ENCODE data around the gene VPS26B.
"Not testable (repeated sequence)": the region's sequence is repeated elsewhere in the genome, so short reads cannot be mapped to it uniquely, and the experiment has no call there.

The VPS26B gene

GRCh38 chr11:134260983-134261382 lies 36.5 kb downstream of the VPS26B start:
- no peak for DNase-seq

DNA sequence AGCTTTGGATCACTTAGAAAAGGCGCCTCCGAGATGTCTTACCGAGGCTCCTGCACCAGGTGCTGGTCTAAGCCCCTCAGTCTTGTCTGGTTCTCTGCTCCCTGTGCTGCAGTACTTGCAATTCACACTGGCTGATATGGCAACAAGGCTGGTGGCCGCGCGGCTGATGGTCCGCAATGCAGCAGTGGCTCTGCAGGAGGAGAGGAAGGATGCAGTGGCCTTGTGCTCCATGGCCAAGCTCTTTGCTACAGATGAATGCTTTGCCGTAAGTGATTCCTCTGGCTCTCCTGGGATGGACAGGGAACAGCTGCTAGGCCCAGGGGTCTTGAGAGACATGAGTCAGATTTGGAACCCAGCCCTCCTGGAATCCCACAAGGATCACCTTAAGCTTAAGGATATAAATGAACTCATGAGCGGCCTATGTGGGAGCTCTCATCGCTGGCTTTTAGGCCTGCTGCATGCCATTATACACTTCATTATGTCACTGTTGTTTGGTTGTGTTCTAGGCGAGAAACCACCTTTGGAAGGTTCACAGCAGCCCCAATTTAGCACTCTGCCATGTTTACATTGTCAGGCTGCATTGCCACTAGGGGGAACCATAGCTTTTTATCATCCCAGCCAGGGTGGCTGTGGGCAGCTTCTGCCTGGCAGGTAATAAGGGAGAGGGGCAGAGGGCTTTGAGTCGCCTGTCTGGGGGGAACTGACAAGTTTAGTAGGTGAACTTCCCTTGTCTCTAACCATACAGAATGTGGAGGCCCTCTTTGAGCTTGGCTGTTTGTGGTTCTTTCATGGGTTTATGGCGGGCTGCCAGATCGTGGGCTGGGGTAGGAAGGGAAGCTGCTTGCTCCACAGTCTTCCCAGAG lies 37.4 kb downstream of the VPS26B start:
- DNase-seq = peak in 5 of 6 experiments; percentile 8 to 47 (median 13)

- DNase-seq = no peak
Measured at GRCh38 chr11:134264966-134265764, 40.7 kb downstream of the VPS26B start.

- DNase-seq = no peak
Measured at GRCh38 chr11:134266440-134266839, 42.0 kb downstream of the VPS26B start.

DNA sequence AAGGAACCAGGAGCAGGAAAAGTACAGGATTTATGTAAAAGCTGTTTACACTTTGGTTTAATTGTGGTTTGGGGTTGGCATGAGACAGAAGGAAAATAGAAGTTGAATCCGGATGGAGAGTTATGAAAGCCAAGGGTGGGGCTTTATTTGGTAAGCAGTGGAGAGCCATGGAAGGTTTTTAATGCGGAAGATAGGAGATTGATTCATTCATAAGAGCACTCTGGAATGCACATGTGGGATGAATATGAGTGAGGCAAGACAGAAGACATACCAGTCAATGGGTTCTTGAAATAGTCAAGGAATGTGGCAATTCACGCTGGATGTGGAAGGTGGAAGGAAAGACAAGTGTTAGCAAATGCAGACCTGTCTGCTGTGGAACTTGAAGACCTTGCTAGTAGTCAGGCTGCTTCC lies 42.4 kb downstream of the VPS26B start:
- no peak for DNase-seq

DNA sequence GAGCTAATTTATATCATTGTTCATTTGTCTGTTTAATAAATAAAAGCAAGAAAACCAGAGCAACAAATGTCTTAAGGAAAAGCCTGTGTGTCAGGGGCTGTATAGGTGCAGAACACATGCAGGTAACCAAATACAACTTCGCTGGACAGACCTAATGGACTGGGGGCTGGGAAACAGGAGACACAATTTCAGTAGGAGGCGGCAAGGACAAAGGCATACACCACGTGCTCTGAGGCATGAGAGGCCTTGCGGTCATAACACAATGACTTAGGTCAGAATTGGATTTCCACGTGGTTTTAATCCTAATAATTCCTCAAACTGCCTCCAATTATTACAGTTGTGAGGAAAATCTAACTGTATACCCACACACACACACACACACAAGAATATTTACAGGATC lies 43.0 kb downstream of the VPS26B start:
- DNase-seq = no peak

GRCh38 chr11:134267966-134268365 lies 43.5 kb downstream of the VPS26B start:
- DNase-seq = no peak

GRCh38 chr11:134270250-134270714 lies 45.8 kb downstream of the VPS26B start:
- DNase-seq = peak in 3 of 6 experiments; percentile 21 to 41 (median 35)

- no peak for DNase-seq
Measured at GRCh38 chr11:134271978-134272377, 47.5 kb downstream of the VPS26B start.

DNA sequence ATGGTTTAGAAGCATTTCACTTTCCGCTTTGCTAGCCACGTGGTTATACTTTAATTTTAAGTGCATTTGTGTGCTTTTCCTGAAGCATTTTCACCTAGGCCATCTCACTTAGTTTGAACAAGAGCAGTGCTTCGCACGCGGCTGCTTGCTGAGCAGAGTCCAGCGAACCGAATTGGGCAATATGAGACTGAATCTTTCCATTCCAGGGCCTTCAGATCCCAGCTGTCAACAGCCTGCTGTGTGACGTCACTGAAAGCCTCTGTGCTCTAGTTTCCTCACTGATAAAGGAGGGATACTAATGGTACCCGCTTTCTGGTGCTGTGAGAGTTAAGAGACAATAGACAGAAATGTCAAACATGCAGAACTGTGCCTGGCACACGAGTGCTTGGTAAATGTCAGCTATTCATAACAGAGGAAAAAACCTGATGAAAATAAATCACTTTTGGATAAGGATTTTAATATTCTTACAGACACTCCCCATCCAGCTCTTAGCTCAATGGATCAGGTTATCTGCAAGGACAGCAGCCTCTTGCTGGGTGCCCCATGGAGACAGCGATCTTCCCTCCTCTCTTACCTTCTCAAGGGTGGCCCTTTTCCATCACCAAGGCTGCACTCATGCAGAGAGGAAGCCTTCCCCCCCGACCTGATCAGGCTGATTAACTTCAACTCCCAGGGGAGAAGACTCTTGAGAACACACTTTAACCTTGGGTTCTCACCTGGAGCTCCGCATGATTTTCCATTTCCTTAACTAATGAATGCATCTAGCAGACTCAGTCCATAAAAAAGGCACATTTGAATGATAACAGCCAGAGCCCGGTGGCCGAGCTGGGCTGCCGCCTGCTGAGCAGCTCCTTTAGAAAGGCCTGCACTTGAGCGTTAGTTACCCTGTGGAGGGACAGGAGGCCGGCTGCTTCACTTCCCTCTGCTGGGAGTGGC lies 48.2 kb downstream of the VPS26B start:
- DNase-seq = no peak

DNA sequence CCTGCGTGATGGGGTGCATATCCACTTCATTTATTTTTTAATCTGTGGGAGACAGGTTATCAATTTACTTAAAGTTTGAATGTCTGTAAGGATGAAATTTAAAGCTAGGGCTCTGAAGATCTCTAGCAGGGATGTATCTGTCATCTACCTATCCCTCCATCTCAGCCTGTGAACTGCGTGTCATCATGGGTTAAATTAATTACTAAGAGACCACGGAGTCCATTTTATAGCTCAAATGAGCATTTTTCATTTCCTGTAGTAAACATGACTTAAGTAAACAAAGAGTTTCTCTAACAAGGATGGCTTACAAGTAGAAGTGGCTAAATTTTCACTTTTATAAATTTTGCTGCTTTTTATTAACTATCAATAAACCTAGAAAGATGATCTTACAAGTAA lies 48.8 kb downstream of the VPS26B start:
- no peak for DNase-seq

DNA sequence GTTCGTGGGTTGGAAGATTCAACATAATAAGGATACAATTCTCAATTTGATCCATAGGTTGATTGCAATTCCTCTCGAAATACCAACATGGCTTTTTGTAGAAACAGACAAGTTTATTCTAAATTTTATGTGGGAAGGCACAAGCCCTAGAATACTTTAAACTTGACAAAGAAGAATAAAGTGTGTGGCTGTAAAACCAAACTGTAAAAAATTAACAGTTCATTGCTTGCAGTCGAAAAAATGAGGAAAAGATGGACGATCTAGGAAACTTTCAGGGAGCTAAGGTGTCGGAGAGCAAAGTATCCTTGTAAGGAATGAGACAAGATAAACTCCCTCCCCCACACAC lies 50.7 kb downstream of the VPS26B start:
- no peak for DNase-seq

GRCh38 chr11:134275534-134276395 lies 51.3 kb downstream of the VPS26B start, which contains the start of gene GLB1L3:
GLB1L3 (plus strand) TSS chr11:134276379; CDS start chr11:134276741, 362 bp downstream.
- peak; percentile 62 to 77 (median 70) for DNase-seq

GRCh38 chr11:134276396-134277182 lies 52.1 kb downstream of the VPS26B start:
- no peak for DNase-seq

GRCh38 chr11:134277183-134278001 lies 52.9 kb downstream of the VPS26B start:
- DNase-seq = no peak

DNA sequence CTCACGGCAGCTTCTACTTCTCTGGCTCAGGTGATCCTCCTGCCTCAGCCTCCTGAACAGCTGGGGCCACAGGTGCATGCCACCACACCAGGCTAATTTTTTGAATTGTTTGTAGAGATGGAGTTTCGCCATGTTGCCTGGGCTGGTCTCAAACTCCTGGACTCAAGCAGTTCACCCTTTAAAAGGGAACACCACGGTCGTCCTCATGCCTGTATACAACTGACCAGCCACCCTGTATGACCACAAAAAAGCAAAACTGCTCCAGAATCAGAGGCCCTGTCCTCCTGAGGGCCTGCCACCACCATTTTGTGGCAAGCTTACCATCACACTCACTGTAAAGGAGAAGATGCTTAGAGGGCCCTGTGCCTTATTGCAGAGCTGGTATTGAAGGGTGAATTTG lies 53.9 kb downstream of the VPS26B start:
- no peak for DNase-seq

DNA sequence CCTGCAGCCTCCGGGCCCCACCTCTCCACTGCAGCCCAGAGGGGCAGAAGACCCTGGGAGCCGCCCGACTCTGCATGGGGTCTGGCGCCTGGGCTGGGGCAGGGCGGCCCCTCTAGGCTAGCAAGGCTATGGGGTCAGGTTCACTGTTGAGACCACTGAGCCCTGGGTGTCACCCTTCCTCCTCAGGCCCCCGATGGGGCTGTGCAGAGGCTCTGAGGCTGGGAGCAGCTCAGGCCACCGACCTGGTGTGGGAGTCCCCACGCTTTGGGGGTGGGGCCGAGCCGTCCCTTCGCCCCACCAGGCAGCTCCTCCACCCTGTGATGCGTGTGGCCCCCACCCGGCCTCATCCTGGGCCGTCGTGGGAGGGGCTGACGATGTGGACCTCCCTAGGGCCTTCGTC lies 57.2 kb downstream of the VPS26B start:
- not testable (repeated sequence) for DNase-seq

DNA sequence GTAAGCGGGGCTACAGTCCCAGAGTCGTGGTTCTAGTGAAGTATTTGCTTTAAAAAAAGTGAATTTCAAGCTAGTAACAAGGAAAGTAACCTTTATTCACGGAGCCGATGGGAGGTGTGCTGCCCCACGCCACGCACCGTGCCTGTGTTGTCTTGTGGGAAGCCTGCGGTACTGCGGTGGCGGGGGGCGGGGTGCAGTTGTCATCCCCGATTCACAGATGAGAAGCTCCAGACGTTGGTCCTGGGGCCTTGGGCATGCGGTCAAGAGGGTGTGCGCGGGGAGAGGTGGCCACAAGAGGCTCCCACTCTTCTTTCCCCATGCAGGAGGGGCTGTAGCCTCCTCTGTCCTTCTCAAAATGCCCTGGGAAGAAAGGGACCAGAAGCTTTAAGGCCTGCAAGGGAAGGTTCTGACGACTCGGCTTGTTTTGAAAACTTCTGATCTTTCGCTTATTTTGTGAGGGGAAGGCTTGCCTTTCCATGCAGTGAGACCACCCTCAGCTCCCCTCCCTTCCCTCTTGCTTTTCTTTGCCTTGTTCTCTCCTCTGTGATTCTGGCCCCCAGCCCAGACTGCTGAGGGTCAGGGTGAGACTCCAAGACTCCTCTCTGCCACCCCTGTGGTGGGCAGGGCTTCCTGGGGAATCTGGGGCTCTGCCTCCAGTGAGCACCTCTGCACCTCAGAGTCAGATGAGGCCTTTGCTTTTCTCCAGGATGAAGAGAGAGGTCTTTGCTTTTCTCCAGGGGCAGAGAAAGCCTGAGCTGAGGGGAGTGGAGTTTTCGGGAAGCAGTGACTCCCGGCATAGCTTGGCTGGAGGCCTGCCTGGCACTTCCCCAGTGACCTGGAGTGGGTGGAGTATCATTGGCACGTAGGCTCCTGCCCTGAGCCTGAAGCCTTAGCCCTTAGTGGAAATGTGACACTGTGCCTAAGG lies 57.9 kb downstream of the VPS26B start:
- DNase-seq = no peak

All from stimulated activated naive CD4-positive, alpha-beta T cell (primary cell).